Measurements from ENCODE around the gene ADIRF. TPM values are rescaled to one million over a fixed set of nuclear protein-coding genes. Genes with fewer than 3 reads are reported as not detected.
"Not testable (repeated sequence)": the region's sequence is repeated elsewhere in the genome, so short reads cannot be mapped to it uniquely, and the experiment has no call there.

Gene ADIRF
- total RNA-seq, 1 donor from 2014 or later = not detected

- Mint-ChIP-seq H3K4me3 (ENCODE audit: unreplicated experiment) (no peak overlapping the region), H3K27me3 (ENCODE audit: unreplicated experiment) (peaks cover 7% of the 10 kb centered on the region), H3K36me3 (ENCODE audit: low read depth, unreplicated experiment) (no peaks in the 10 kb centered on the region), H3K9me3 (ENCODE audit: unreplicated experiment) (no peaks in the 10 kb centered on the region), H3K27ac (ENCODE audit: unreplicated experiment) (no peak overlapping the region), H3K4me1 (ENCODE audit: unreplicated experiment) (peaks cover 15% of the 10 kb centered on the region)
- TF ChIP-seq CTCF (IDR thresholded peaks at IDR 0.05; ENCODE audit: unreplicated experiment) = no peak
- no peak for DNase-seq (ENCODE audit: low spot score)
These were observed 6.2 kb downstream of the ADIRF start for GRCh38 chr10:86974484-86974883.

GRCh38 chr10:86976362-86977056 lies 8.2 kb downstream of the ADIRF start:
- H3K4me3 Mint-ChIP-seq (ENCODE audit: unreplicated experiment) = no peak overlapping the region
- H3K4me1 Mint-ChIP-seq (ENCODE audit: unreplicated experiment) = peaks cover 4% of the 10 kb centered on the region
- TF ChIP-seq CTCF (IDR thresholded peaks at IDR 0.05; ENCODE audit: unreplicated experiment) = no peak
- no peak for DNase-seq (ENCODE audit: low spot score)
- no peaks in the 10 kb centered on the region for H3K9me3 Mint-ChIP-seq (ENCODE audit: unreplicated experiment)
- no peaks in the 10 kb centered on the region for H3K36me3 Mint-ChIP-seq (ENCODE audit: low read depth, unreplicated experiment)
- no peak overlapping the region for H3K27ac Mint-ChIP-seq (ENCODE audit: unreplicated experiment)
- peaks cover 7% of the 10 kb centered on the region for H3K27me3 Mint-ChIP-seq (ENCODE audit: unreplicated experiment)

- H3K27me3 Mint-ChIP-seq (ENCODE audit: unreplicated experiment) = not testable (repeated sequence)
These were observed 10.2 kb downstream of the ADIRF start for GRCh38 chr10:86978457-86978856.

GRCh38 chr10:86979296-86979818 lies 11.1 kb downstream of the ADIRF start:
- H3K4me3 Mint-ChIP-seq (ENCODE audit: unreplicated experiment) = no peak overlapping the region
- no peak overlapping the region for H3K27ac Mint-ChIP-seq (ENCODE audit: unreplicated experiment)
- no peaks in the 10 kb centered on the region for H3K36me3 Mint-ChIP-seq (ENCODE audit: low read depth, unreplicated experiment)
- DNase-seq (ENCODE audit: low spot score) = no peak
- TF ChIP-seq CTCF (IDR thresholded peaks at IDR 0.05; ENCODE audit: unreplicated experiment) = no peak
- H3K27me3 Mint-ChIP-seq (ENCODE audit: unreplicated experiment) = peaks cover 3% of the 10 kb centered on the region
- no peaks in the 10 kb centered on the region for H3K4me1 Mint-ChIP-seq (ENCODE audit: unreplicated experiment)
- no peaks in the 10 kb centered on the region for H3K9me3 Mint-ChIP-seq (ENCODE audit: unreplicated experiment)

More at GRCh38 chr10:86978457-86978856, 10.2 kb downstream of the ADIRF start:
- not testable (repeated sequence) for H3K27ac Mint-ChIP-seq (ENCODE audit: unreplicated experiment); DNase-seq (ENCODE audit: low spot score); H3K9me3 Mint-ChIP-seq (ENCODE audit: unreplicated experiment); H3K4me3 Mint-ChIP-seq (ENCODE audit: unreplicated experiment); H3K4me1 Mint-ChIP-seq (ENCODE audit: unreplicated experiment); H3K36me3 Mint-ChIP-seq (ENCODE audit: low read depth, unreplicated experiment)

- no peak for TF ChIP-seq CTCF (IDR thresholded peaks at IDR 0.05; ENCODE audit: unreplicated experiment)
- no peak overlapping the region for H3K4me3 Mint-ChIP-seq (ENCODE audit: unreplicated experiment)
- no peaks in the 10 kb centered on the region for H3K36me3 Mint-ChIP-seq (ENCODE audit: low read depth, unreplicated experiment)
- no peaks in the 10 kb centered on the region for H3K27me3 Mint-ChIP-seq (ENCODE audit: unreplicated experiment)
- no peak for DNase-seq (ENCODE audit: low spot score)
- H3K4me1 Mint-ChIP-seq (ENCODE audit: unreplicated experiment) = no peaks in the 10 kb centered on the region
- no peaks in the 10 kb centered on the region for H3K9me3 Mint-ChIP-seq (ENCODE audit: unreplicated experiment)
- no peak overlapping the region for H3K27ac Mint-ChIP-seq (ENCODE audit: unreplicated experiment)
These were observed 11.7 kb downstream of the ADIRF start for GRCh38 chr10:86979977-86980448.

- H3K27ac Mint-ChIP-seq (ENCODE audit: unreplicated experiment); H3K4me1 Mint-ChIP-seq (ENCODE audit: unreplicated experiment); H3K4me3 Mint-ChIP-seq (ENCODE audit: unreplicated experiment); H3K36me3 Mint-ChIP-seq (ENCODE audit: low read depth, unreplicated experiment); H3K9me3 Mint-ChIP-seq (ENCODE audit: unreplicated experiment); DNase-seq (ENCODE audit: low spot score); H3K27me3 Mint-ChIP-seq (ENCODE audit: unreplicated experiment): not testable (repeated sequence)
These were observed 12.7 kb downstream of the ADIRF start for GRCh38 chr10:86981020-86981419.
